Hepatocyte (in vitro differentiated cells): ENCODE data around the gene ATG16L1. TPM values are rescaled to one million over a fixed set of nuclear protein-coding genes. Genes with fewer than 3 reads are reported as not detected.

Experiments used
- DNase-seq: peaks from one replicate; pipeline ENCODE4 v3.0.0-alpha.2; 2016; ENCODE audit warnings: low spot score
- H2AFZ ChIP-seq: fragments of 200-600 bp; sonication (generic); 2 replicates; pipeline ENCODE4 v1.6.0; 2016; ENCODE audit warnings: antibody characterized with exemption, mild to moderate bottlenecking
- H3K27ac ChIP-seq: fragments of 200-600 bp; sonication (generic); 2 replicates; pipeline ENCODE4 v1.5.1; 2016; ENCODE audit warnings: mild to moderate bottlenecking
- H3K27me3 ChIP-seq: fragments of 200-600 bp; sonication (generic); 2 replicates; pipeline ENCODE4 v1.6.1; 2016
- H3K36me3 ChIP-seq: fragments of 200-600 bp; sonication (generic); replicated peaks from 2 replicates; pipeline ENCODE4 v1.5.1; 2016; ENCODE audit warnings: low read depth; ENCODE audit not compliant: insufficient read depth
- H3K4me1 ChIP-seq: fragments of 200-600 bp; sonication (generic); 2 replicates; pipeline ENCODE4 v1.5.1; 2016; ENCODE audit warnings: mild to moderate bottlenecking, moderate library complexity; ENCODE audit not compliant: insufficient read depth
- H3K4me2 ChIP-seq: fragments of 200-600 bp; sonication (generic); 2 replicates; pipeline ENCODE4 v1.6.0; 2016
- H3K4me3 ChIP-seq: fragments of 200-600 bp; sonication (generic); 2 replicates; pipeline ENCODE4 v1.5.1; 2016; ENCODE audit warnings: mild to moderate bottlenecking
- H3K79me2 ChIP-seq: fragments of 200-600 bp; sonication (generic); 2 replicates; pipeline ENCODE4 v1.6.0; 2017; ENCODE audit warnings: mild to moderate bottlenecking
- H3K9me2 ChIP-seq: fragments of 200-600 bp; sonication (generic); replicated peaks from 2 replicates; pipeline ENCODE4 v1.6.0; 2017; ENCODE audit warnings: mild to moderate bottlenecking; ENCODE audit not compliant: insufficient read depth
- H3K9me3 ChIP-seq: fragments of 200-600 bp; sonication (generic); 2 replicates; pipeline ENCODE4 v1.5.1; 2016; ENCODE audit warnings: low read depth, mild to moderate bottlenecking
- H4K20me1 ChIP-seq: fragments of 200-600 bp; sonication (generic); 2 replicates; pipeline ENCODE4 v1.6.0; 2016; ENCODE audit warnings: mild to moderate bottlenecking; ENCODE audit not compliant: insufficient read depth, poor library complexity, severe bottlenecking
- CTCF ChIP-seq: fragments of 200-600 bp; sonication (generic); IDR thresholded peaks from 2 replicates; pipeline ENCODE4 v1.5.1; 2016; ENCODE audit warnings: antibody characterized with exemption, mild to moderate bottlenecking; ENCODE audit not compliant: poor library complexity
- EZH2 ChIP-seq: fragments of 200-600 bp; sonication (generic); IDR thresholded peaks from 2 replicates; pipeline ENCODE4 v1.6.1; 2016; ENCODE audit warnings: antibody characterized with exemption, mild to moderate bottlenecking, borderline replicate concordance
- EZH2phosphoT487 ChIP-seq: fragments of 200-600 bp; sonication (generic); IDR thresholded peaks from one replicate; pipeline ENCODE4 v1.6.1; 2018; ENCODE audit warnings: antibody characterized with exemption, mild to moderate bottlenecking, low read depth, moderate library complexity; ENCODE audit not compliant: unreplicated experiment, severe bottlenecking
- WGBS: methylation state at CpG from one replicate; pipeline ENCODE4 v1.1.6; 2016; ENCODE audit warnings: low lambda C conversion rate; ENCODE audit errors: missing lambda C conversion rate; 5-methylcytosine and 5-hydroxymethylcytosine counted together
- polyA plus RNA-seq: library from polyadenylated mRNA; unstranded; fragments of >200 nt; fragmentation: Nextera tagmentation; extraction: Ambion mirVana; gene quantifications from 2 replicates; pipeline ENCODE4 v1.2.1, GENCODE V29; 2016
- total RNA-seq: library from RNA; depleted of rRNA; stranded (reverse); fragments of >200 nt; gene quantifications from 2 replicates; pipeline ENCODE4 v1.2.3, GENCODE V29; 2014

ATG16L1 gene
- total and polyA plus RNA-seq, 2 experiments from 2014 or later = 15.7 to 28.2 TPM

GRCh38 chr2:233227346-233227978 is 24.0 kb upstream of the ATG16L1 start:
- no peaks in the 10 kb centered on the region for H4K20me1 ChIP-seq
- no peak overlapping the region for H3K27ac ChIP-seq
- TF ChIP-seq EZH2 (no peak), EZH2phosphoT487 (no peak), CTCF (no peak)
- no peak overlapping the region for H3K4me2 ChIP-seq
- H2AFZ ChIP-seq = no peak overlapping the region
- H3K79me2 ChIP-seq = no peaks in the 10 kb centered on the region
- H3K9me3 ChIP-seq = no peaks in the 10 kb centered on the region
- 81% methylated on average over 7 of the region's 7 CpGs for WGBS
- no peak for DNase-seq
- no peaks in the 10 kb centered on the region for H3K9me2 ChIP-seq
- H3K4me1 ChIP-seq = no peaks in the 10 kb centered on the region
- H3K27me3 ChIP-seq = no peaks in the 10 kb centered on the region
- no peaks in the 10 kb centered on the region for H3K36me3 ChIP-seq
- no peak overlapping the region for H3K4me3 ChIP-seq

GRCh38 chr2:233228376-233228775 is 23.1 kb upstream of the ATG16L1 start:
- TF ChIP-seq EZH2 (no peak), CTCF (no peak), EZH2phosphoT487 (no peak)
- Histone ChIP-seq H3K27me3 (no peaks in the 10 kb centered on the region), H3K27ac (no peak overlapping the region), H4K20me1 (no peaks in the 10 kb centered on the region), H3K9me2 (no peaks in the 10 kb centered on the region), H2AFZ (no peak overlapping the region), H3K36me3 (no peaks in the 10 kb centered on the region), H3K4me3 (no peak overlapping the region), H3K4me1 (no peaks in the 10 kb centered on the region), H3K79me2 (no peaks in the 10 kb centered on the region), H3K4me2 (no peak overlapping the region), H3K9me3 (no peaks in the 10 kb centered on the region)
- DNase-seq = no peak
- WGBS = 93% methylated on average over 3 of the region's 3 CpGs

DNA sequence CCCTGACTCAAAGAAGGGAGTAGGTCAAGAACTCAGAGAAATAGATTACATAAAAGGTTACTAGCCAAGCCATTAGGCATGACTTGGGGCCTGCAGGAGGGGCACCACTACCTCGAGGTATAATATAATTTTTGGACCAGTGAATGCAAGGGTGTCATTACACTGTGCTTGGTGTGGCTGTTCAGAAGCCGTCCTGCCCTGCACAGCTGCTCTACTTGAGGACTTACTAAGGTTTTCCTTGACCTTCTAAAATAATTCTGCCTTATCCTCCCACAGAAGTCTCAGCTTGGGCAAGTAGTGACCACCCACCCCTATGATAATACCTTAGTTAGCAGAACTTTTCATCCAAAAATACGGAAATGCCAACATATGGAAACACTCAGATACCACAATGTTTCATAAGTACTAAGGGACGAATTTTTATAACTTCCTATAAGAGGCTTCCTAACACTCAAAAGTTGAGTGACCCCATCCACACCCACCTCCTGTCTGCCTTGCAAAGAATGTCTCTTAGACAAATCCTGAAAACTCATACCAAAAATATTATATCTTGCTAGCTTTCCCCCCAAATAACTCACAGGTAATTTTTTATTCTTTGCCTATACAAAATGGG is 17.7 kb upstream of the ATG16L1 start:
- no peak overlapping the region for H2AFZ ChIP-seq

More for the DNA sequence above, 17.7 kb upstream of the ATG16L1 start:
- H4K20me1 ChIP-seq = no peaks in the 10 kb centered on the region
- no peak overlapping the region for H3K27ac ChIP-seq
- no peaks in the 10 kb centered on the region for H3K27me3 ChIP-seq
- no peaks in the 10 kb centered on the region for H3K79me2 ChIP-seq
- 70% methylated on average over 4 of the region's 4 CpGs for WGBS
- DNase-seq = no peak
- no peaks in the 10 kb centered on the region for H3K9me3 ChIP-seq
- no peak overlapping the region for H3K4me3 ChIP-seq
- no peaks in the 10 kb centered on the region for H3K9me2 ChIP-seq
- H3K36me3 ChIP-seq = no peaks in the 10 kb centered on the region
- TF ChIP-seq EZH2 = no peak
- TF ChIP-seq CTCF = no peak
- TF ChIP-seq EZH2phosphoT487 = no peak
- H3K4me2 ChIP-seq = no peak overlapping the region
- no peaks in the 10 kb centered on the region for H3K4me1 ChIP-seq
